HT-29 (cell line): ENCODE measurements around the gene MVB12A. TPM values are rescaled to one million over a fixed set of nuclear protein-coding genes. Genes with fewer than 3 reads are reported as not detected.
A peak's percentile ranks its signal among the peaks of the same experiment; 100 is the strongest.

ENCODE experiments used
- DNase-seq: peaks from one replicate; pipeline ENCODE4 v3.0.0-alpha.2; 2015; ENCODE audit warnings: low spot score
- total RNA-seq: library from RNA; depleted of rRNA; stranded (reverse); fragments of >200 nt; shearing (Covaris generic); gene quantifications from 2 replicates; pipeline ENCODE4 v1.2.3, GENCODE V29; 2014; rRNA removed

The MVB12A gene
- total RNA-seq = 59.0 and 77.0 TPM in 2 replicates

- DNase-seq = peak; percentile 90
Measured at GRCh38 chr19:17419621-17420474, at the start of gene MVB12A. Gene MVB12A, plus strand, starts transcription at chr19:17420047. Its CDS starts 89 bp downstream, at chr19:17420136.

- no peak for DNase-seq
Measured at GRCh38 chr19:17376935-17377600, 42.8 kb upstream of the MVB12A start, which contains the start of gene PLVAP. Gene PLVAP, minus strand, starts transcription at chr19:17377342. Its CDS starts 54 bp downstream, at chr19:17377288.

GRCh38 chr19:17378271-17378670 lies 41.6 kb upstream of the MVB12A start:
- no peak for DNase-seq

- DNase-seq = no peak
Measured at GRCh38 chr19:17379221-17379631, 40.6 kb upstream of the MVB12A start.

- no peak for DNase-seq
Measured at GRCh38 chr19:17380426-17381138, 39.3 kb upstream of the MVB12A start.

- peak; percentile 53 for DNase-seq
Measured at GRCh38 chr19:17385878-17386611, 33.8 kb upstream of the MVB12A start.

GRCh38 chr19:17389288-17389687 lies 30.6 kb upstream of the MVB12A start:
- DNase-seq = no peak

- no peak for DNase-seq
Measured at GRCh38 chr19:17389957-17390664, 29.7 kb upstream of the MVB12A start.

GRCh38 chr19:17390665-17391370 lies 29.0 kb upstream of the MVB12A start:
- DNase-seq = peak; percentile 73

GRCh38 chr19:17391371-17392151 lies 28.3 kb upstream of the MVB12A start:
- no peak for DNase-seq

GRCh38 chr19:17393002-17393401 lies 26.8 kb upstream of the MVB12A start:
- no peak for DNase-seq

GRCh38 chr19:17393914-17394313 lies 25.9 kb upstream of the MVB12A start, which contains the start of gene CCDC194:
Gene CCDC194, minus strand, starts transcription at chr19:17394196. Its CDS starts 38 bp downstream, at chr19:17394158.
- no peak for DNase-seq

- peak; percentile 54 for DNase-seq
Measured at GRCh38 chr19:17394891-17395415, 24.9 kb upstream of the MVB12A start.

GRCh38 chr19:17398902-17399527 lies 20.8 kb upstream of the MVB12A start:
- DNase-seq = no peak

- DNase-seq = no peak
Measured at GRCh38 chr19:17401628-17402027, 18.2 kb upstream of the MVB12A start.

- DNase-seq = peak; percentile 26
Measured at GRCh38 chr19:17402982-17403855, 16.6 kb upstream of the MVB12A start.

GRCh38 chr19:17404015-17404414 lies 15.8 kb upstream of the MVB12A start:
- no peak for DNase-seq
